Stimulated activated CD4-positive, alpha-beta T cell treated with anti-CD3 and anti-CD28 coated beads, TNF-alpha, amount 100 ng/mL, for 4 hours (primary cell): ENCODE data around the gene CCNJL.
"Not testable (repeated sequence)": the region's sequence is repeated elsewhere in the genome, so short reads cannot be mapped to it uniquely, and the experiment has no call there.

ENCODE experiments used
- DNase-seq, 3 experiments: peaks; one replicate each; pipeline ENCODE4 v3.0.0-alpha.2; 2020; ENCODE audit warnings: low read depth in 3 of 3

Gene CCNJL

GRCh38 chr5:160260881-160261815 is 51.2 kb downstream of the CCNJL start:
- DNase-seq = no peak

GRCh38 chr5:160260006-160260775 is 52.2 kb downstream of the CCNJL start:
- no peak for DNase-seq

- DNase-seq = no peak
These were observed 53.0 kb downstream of the CCNJL start for GRCh38 chr5:160259341-160259740.

- DNase-seq = no peak
These were observed 57.7 kb downstream of the CCNJL start for GRCh38 chr5:160254706-160255105.

GRCh38 chr5:160253441-160253840 is 58.9 kb downstream of the CCNJL start:
- no peak for DNase-seq

- DNase-seq = no peak
These were observed 59.4 kb downstream of the CCNJL start for GRCh38 chr5:160252916-160253315.

GRCh38 chr5:160251406-160252155 is 60.8 kb downstream of the CCNJL start:
- no peak for DNase-seq

GRCh38 chr5:160250826-160251225 is 61.5 kb downstream of the CCNJL start:
- DNase-seq = no peak

GRCh38 chr5:160250226-160250625 is 62.1 kb downstream of the CCNJL start:
- DNase-seq = no peak

GRCh38 chr5:160249570-160249969 is 62.8 kb downstream of the CCNJL start:
- not testable (repeated sequence) for DNase-seq

- no peak for DNase-seq
These were observed 66.8 kb downstream of the CCNJL start for GRCh38 chr5:160245506-160246086.

- DNase-seq = no peak
These were observed 70.2 kb downstream of the CCNJL start for GRCh38 chr5:160242145-160242544.

GRCh38 chr5:160240350-160240749 is 72.0 kb downstream of the CCNJL start:
- DNase-seq = no peak

- no peak for DNase-seq
These were observed 74.7 kb downstream of the CCNJL start for GRCh38 chr5:160237571-160238093.

- DNase-seq = no peak
These were observed 76.6 kb downstream of the CCNJL start for GRCh38 chr5:160235731-160236130.

- DNase-seq = no peak
These were observed 79.1 kb downstream of the CCNJL start for GRCh38 chr5:160233215-160233614.

GRCh38 chr5:160231783-160232342 is 80.5 kb downstream of the CCNJL start:
- no peak for DNase-seq

- DNase-seq = no peak
These were observed 81.5 kb downstream of the CCNJL start for GRCh38 chr5:160230686-160231527.

GRCh38 chr5:160229190-160229742 is 83.1 kb downstream of the CCNJL start, which contains the start of gene FABP6:
TSS of gene FABP6 (plus strand) at chr5:160229506. CDS start at chr5:160229558, 52 bp downstream.
- no peak for DNase-seq

GRCh38 chr5:160227012-160227411 is 85.4 kb downstream of the CCNJL start:
- no peak for DNase-seq
